Hepatocyte (in vitro differentiated cells): Measurements from ENCODE around the gene FAM131C.

ENCODE experiments used
- CTCF ChIP-seq: fragments of 200-600 bp; sonication (generic); IDR thresholded peaks from 2 replicates; pipeline ENCODE4 v1.5.1; 2016; ENCODE audit warnings: antibody characterized with exemption, mild to moderate bottlenecking; ENCODE audit not compliant: poor library complexity
- EZH2phosphoT487 ChIP-seq: fragments of 200-600 bp; sonication (generic); IDR thresholded peaks from one replicate; pipeline ENCODE4 v1.6.1; 2018; ENCODE audit warnings: antibody characterized with exemption, mild to moderate bottlenecking, low read depth, moderate library complexity; ENCODE audit not compliant: unreplicated experiment, severe bottlenecking

- no peak for TF ChIP-seq CTCF
- TF ChIP-seq EZH2phosphoT487 = no peak
These were observed 50.3 kb downstream of the FAM131C start for GRCh38 chr1:16023050-16023653.
